Fibroblast of lung (primary cell): ENCODE results near the gene ADAMTS19. TPM values are rescaled to one million over a fixed set of nuclear protein-coding genes. Genes with fewer than 3 reads are reported as not detected.

Experiments
- DNase-seq, 2 donors: peaks; one replicate each; pipeline versions ENCODE4 v3.0.0 to v3.0.0-alpha.2; 2010; ENCODE audit warnings: low read depth in 2 of 2
- H2AFZ ChIP-seq: 2 replicates; pipeline ENCODE4 v1.5.1; 2012; ENCODE audit warnings: low read length, control low read depth, inconsistent platforms
- H3K27ac ChIP-seq: 2 replicates; pipeline ENCODE4 v1.5.1; 2011; ENCODE audit warnings: low read length, control low read depth; ENCODE audit not compliant: insufficient read depth
- H3K27me3 ChIP-seq: 2 replicates; pipeline ENCODE4 v1.5.1; 2011; ENCODE audit warnings: mild to moderate bottlenecking, low read length; ENCODE audit not compliant: control insufficient read depth, insufficient read depth
- H3K36me3 ChIP-seq: 2 replicates; pipeline ENCODE4 v1.5.1; 2011; ENCODE audit warnings: low read length; ENCODE audit not compliant: control insufficient read depth, insufficient read depth
- H3K4me1 ChIP-seq: 2 replicates; pipeline ENCODE4 v1.5.1; 2011; ENCODE audit warnings: low read length; ENCODE audit not compliant: control insufficient read depth, insufficient read depth; ENCODE audit errors: extremely low read depth
- H3K4me2 ChIP-seq: 2 replicates; pipeline ENCODE4 v1.5.1; 2011; ENCODE audit warnings: low read length, control low read depth; ENCODE audit not compliant: insufficient read depth; ENCODE audit errors: extremely low read depth
- H3K4me3 ChIP-seq, 4 experiments: fragments of 200-600 bp in 1 of 4; sonication (generic) in 1 of 4; replicated peaks in 1 of 4; 2 replicates each; pipeline ENCODE4 v1.5.1; 2011 to 2016; ENCODE audit warnings: low read length in 4 of 4, low read depth in 3 of 4, mild to moderate bottlenecking in 3 of 4, control low read depth in 2 of 4, inconsistent platforms in 1 of 4, mixed read lengths in 1 of 4; ENCODE audit not compliant: insufficient read depth in 1 of 4; ENCODE audit errors: control extremely low read depth in 1 of 4
- H3K79me2 ChIP-seq: 2 replicates; pipeline ENCODE4 v1.5.1; 2012; ENCODE audit warnings: mild to moderate bottlenecking, low read length, inconsistent platforms; ENCODE audit not compliant: control insufficient read depth, insufficient read depth
- H3K9ac ChIP-seq: 2 replicates; pipeline ENCODE4 v1.5.1; 2011; ENCODE audit warnings: mild to moderate bottlenecking, low read length, control low read depth; ENCODE audit not compliant: insufficient read depth
- H3K9me3 ChIP-seq: 2 replicates; pipeline ENCODE4 v1.5.1; 2012; ENCODE audit warnings: low read depth, low read length; ENCODE audit not compliant: control insufficient read depth, insufficient read depth
- H4K20me1 ChIP-seq: 2 replicates; pipeline ENCODE4 v1.5.1; 2011; ENCODE audit warnings: low read length; ENCODE audit not compliant: control insufficient read depth, insufficient read depth; ENCODE audit errors: extremely low read depth
- CTCF ChIP-seq, 2 donors: IDR thresholded peaks in 1 of 2; conservative IDR thresholded peaks in 1 of 2; 1 replicate in 1 of 2; 2 replicates in 1 of 2; pipeline ENCODE4 v1.5.1; 2011 to 2012; ENCODE audit warnings: low read length in 2 of 2, control low read depth in 1 of 2, inconsistent platforms in 1 of 2, low read depth in 1 of 2, mild to moderate bottlenecking in 1 of 2
- EZH2 ChIP-seq: IDR thresholded peaks from 2 replicates; pipeline ENCODE4 v1.5.1; 2012; ENCODE audit warnings: low read length, control low read depth, mild to moderate bottlenecking; ENCODE audit errors: missing control alignments
- polyA plus RNA-seq, 2 donors: library from polyadenylated mRNA; depleted of rRNA in 1 of 2; stranded (reverse) in 1 of 2; unstranded in 1 of 2; fragments of >200 nt; gene quantifications; 2 replicates each; pipeline ENCODE4 v1.2.1, GENCODE V29; 2011 to 2012; ENCODE audit warnings: missing spikeins in 1 of 2
- total RNA-seq: library from RNA; depleted of rRNA; stranded (reverse); fragments of >200 nt; gene quantifications from 2 replicates; pipeline ENCODE4 v1.2.1, GENCODE V29; 2014

Gene ADAMTS19
- total and polyA plus RNA-seq, 2 donors (not counting 1 experiment from before 2014, with no cell fraction given): 0.09 to 0.33 TPM

GRCh38 chr5:129724647-129725046 lies 264.5 kb downstream of the ADAMTS19 start:
- DNase-seq: no peak
- TF ChIP-seq EZH2: no peak
- TF ChIP-seq CTCF (conservative IDR thresholded peaks at IDR 0.05 in 1 of 2, IDR thresholded peaks at IDR 0.05 in 1 of 2; ENCODE audit: low read depth in 1 of 2, low read length in 2 of 2): no peak
- H3K4me2 ChIP-seq: no peak overlapping the region
- H3K27ac ChIP-seq: no peak overlapping the region
- H3K9me3 ChIP-seq: no peaks in the 10 kb centered on the region
- H3K79me2 ChIP-seq: no peaks in the 10 kb centered on the region
- H4K20me1 ChIP-seq: no peaks in the 10 kb centered on the region
- no peak overlapping the region for H2AFZ ChIP-seq
- H3K36me3 ChIP-seq: no peaks in the 10 kb centered on the region
- no peaks in the 10 kb centered on the region for H3K4me1 ChIP-seq
- H3K27me3 ChIP-seq: no peaks in the 10 kb centered on the region
- no peak overlapping the region for H3K4me3 ChIP-seq
- H3K9ac ChIP-seq: no peak overlapping the region

GRCh38 chr5:129739773-129740172 lies 279.7 kb downstream of the ADAMTS19 start:
- H2AFZ ChIP-seq: no peak overlapping the region
- H3K27ac ChIP-seq: no peak overlapping the region
- H4K20me1 ChIP-seq: no peaks in the 10 kb centered on the region
- H3K27me3 ChIP-seq: no peaks in the 10 kb centered on the region
- no peaks in the 10 kb centered on the region for H3K79me2 ChIP-seq
- H3K9me3 ChIP-seq: no peaks in the 10 kb centered on the region
- no peak overlapping the region for H3K9ac ChIP-seq
- H3K4me3 ChIP-seq: no peak overlapping the region
- H3K4me2 ChIP-seq: no peak overlapping the region
- no peaks in the 10 kb centered on the region for H3K36me3 ChIP-seq
- DNase-seq: no peak
- no peaks in the 10 kb centered on the region for H3K4me1 ChIP-seq
- TF ChIP-seq CTCF (conservative IDR thresholded peaks at IDR 0.05 in 1 of 2, IDR thresholded peaks at IDR 0.05 in 1 of 2; ENCODE audit: low read depth in 1 of 2, low read length in 2 of 2): no peak
- TF ChIP-seq EZH2: no peak

- Histone ChIP-seq H3K4me1 (no peaks in the 10 kb centered on the region), H3K79me2 (no peaks in the 10 kb centered on the region), H3K36me3 (no peaks in the 10 kb centered on the region), H4K20me1 (no peaks in the 10 kb centered on the region), H3K27me3 (no peaks in the 10 kb centered on the region), H3K4me2 (no peak overlapping the region), H3K4me3 (no peak overlapping the region), H2AFZ (no peak overlapping the region), H3K9me3 (no peaks in the 10 kb centered on the region), H3K9ac (no peak overlapping the region), H3K27ac (no peak overlapping the region)
- TF ChIP-seq CTCF (conservative IDR thresholded peaks at IDR 0.05 in 1 of 2, IDR thresholded peaks at IDR 0.05 in 1 of 2; ENCODE audit: low read depth in 1 of 2, low read length in 2 of 2) (no peak), EZH2 (no peak)
- no peak for DNase-seq
Observed at GRCh38 chr5:129743541-129744187, 283.6 kb downstream of the ADAMTS19 start.
